Measurements from ENCODE around the gene GSTM5.
"Not testable (repeated sequence)": the region's sequence is repeated elsewhere in the genome, so short reads cannot be mapped to it uniquely, and the experiment has no call there.

GSTM5 gene

DNA sequence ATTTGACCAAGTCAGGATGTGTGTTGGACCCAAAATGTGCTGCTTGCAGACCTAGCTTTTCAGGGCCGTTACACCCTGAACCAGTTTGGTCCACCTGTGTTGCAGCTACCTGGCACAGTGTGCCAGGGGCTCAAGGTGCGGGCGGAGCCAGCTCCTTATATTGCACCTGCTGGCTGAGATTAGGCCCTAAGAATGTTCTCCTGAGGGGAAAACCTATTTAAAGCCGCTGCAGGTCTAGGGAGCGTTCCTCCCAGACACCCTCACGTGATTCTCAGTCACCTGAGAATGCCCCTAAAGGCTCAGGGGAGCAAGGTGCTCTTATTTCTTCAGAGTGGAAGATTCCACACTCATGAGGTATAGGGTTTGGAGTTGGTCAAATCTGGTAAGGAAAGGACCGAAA is 16.8 kb downstream of the GSTM5 start:
- no peak for DNase-seq (ENCODE audit: low spot score)

DNA sequence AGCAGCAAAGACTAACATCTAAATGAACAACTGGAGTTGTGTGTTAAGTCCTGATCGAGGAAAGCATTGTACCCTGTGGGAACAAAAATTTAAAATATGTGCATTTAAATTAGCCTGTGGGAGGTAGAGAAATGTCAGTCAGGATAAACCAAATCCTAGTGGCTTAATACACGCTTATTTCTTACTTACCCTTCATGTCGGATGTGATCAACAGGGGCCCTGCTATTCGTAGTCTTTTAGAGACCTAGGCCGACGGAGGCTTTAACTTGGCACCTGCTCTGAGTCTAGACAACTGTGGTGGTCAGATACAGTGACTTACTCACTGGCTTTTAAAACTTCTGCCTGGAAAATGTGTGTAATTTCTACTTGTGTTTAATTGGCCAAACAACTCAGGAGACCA is 18.6 kb downstream of the GSTM5 start:
- no peak for DNase-seq (ENCODE audit: low spot score)

DNA sequence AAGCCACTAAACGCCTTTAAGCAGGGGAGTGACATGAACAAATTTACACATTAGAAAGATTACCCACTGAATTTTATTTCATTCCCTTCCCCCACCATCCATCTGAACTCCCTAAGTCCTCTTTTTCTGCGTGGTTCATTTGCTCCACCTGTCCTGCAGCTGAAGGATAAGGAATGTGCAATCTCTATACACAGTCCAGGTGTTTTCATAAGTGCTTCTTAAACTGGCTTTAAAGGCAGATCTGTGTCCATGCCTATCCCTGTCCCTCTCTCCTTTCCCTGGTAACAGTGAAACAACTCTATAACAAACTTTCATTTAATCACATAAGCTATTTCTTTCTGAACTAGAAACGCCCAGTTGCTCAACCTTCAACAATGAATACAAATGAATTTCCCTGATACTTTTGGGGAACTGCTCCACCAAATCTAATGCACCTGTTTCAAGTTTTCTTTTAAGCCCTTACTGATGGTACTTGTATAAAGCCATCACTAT is 20.4 kb downstream of the GSTM5 start:
- no peak for DNase-seq (ENCODE audit: low spot score)

DNA sequence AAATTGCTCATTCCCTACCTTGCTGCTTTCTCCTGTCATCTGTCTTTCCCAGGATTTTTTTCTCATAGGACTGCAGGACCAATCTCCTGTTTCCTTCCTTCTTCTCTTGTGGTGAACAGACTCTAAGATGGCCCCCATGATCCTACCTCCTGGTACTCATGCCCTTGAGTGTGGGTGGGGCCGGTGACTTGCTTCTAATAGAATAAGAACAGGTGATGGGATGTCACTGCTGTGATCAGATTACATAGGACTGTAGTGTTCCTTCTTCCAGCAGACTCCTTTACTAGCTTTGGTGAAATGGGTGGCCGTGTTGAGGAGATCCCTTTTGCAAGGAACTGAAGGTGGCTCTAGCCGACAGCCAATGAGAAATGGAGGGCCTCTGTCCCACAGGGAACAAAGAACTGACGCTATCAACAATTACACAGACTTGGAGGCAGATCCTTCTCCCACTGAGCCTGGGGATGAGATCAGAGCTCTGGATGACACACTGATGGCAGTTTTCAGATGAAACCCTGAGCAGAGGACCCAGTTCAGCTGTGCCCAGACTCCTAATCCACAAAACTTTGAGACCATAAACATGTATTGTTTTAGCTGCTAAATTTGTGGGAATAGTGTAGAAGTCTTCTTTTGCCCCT is 21.3 kb downstream of the GSTM5 start:
- no peak for DNase-seq (ENCODE audit: low spot score)

DNA sequence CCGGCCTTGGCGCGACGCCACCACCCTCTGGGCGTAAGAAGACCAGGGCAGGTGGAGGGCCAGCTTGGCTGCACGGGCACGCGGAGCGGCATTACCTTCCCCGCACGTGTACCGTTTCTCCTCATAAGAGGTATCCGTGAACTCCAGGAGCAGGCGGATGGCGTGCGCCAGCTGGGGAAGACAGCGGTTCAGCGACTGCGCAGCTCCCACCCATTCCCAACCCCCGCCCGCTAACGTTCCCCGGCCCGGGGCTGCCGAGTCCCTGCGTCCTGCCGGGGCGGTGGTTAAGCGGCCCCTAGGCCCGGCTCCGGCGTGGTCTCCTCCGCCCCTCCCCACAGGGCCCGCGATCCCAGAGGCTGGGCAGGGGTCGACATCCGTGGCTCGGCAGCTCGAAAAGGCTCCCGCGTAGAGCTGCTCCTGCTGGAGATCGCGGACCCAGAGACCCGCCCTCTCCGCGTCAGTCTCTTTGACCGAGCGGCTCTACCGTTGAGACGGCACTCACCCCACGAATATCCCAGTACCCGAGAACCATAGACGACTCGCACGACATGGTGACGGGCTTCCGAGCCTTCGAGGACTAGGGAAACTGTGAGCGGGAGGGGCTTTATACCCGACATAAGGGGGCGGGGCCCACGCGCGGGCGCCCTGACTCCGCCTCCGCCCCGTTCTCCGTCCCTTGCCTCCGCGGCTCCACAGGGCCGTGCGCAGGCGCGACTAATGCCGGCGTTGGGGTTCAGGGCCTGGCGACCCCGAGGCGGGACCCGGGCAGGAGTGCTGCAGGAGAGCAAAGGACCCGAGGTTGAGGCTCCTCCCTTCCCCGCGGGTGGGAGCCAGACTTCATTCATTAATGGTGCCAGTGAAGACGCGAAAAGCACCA is 27.9 kb downstream of the GSTM5 start:
- DNase-seq (ENCODE audit: low spot score), result peak; percentile 92

DNA sequence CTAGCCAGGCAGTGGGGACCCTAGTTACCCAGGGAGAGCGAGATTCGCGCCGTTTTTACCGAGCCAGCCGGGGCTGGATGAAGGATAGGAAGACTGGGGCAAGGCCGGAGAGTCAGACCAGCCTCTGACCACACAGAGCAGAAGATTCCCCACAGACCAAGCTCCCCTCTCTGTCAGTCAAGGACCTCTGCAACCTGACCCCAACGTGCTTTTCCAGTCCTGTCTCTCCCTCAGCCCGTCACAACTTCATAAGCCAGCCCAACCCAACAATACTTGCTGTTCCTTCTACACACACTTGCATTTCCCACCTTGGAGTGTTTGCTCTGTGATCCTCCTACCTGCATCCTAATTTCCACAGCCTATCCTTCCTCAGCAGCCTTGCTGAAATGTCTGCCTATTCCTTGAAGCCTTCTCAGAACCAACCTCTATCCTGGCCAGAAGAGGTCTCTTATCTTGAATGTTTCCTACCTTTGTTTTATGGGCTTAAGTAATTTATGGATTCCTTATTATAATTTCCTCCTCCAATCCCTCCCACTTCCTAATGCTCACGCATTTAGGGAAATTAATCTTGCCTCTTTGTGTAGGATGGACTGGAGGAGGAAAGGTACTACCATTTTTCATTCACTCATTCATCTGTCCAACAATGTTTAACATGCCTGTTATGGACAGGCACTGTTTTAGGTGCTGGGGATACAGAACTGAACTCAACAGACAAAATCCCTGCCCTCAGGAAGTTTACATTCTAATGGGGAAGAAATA is 28.7 kb downstream of the GSTM5 start, which contains the start of gene GSTM3:
TSS of gene GSTM3 (minus strand) at position 424 of the 759 bp plus-strand sequence. CDS start 751 bp downstream, outside the sequence.
- DNase-seq (ENCODE audit: low spot score), result no peak

DNA sequence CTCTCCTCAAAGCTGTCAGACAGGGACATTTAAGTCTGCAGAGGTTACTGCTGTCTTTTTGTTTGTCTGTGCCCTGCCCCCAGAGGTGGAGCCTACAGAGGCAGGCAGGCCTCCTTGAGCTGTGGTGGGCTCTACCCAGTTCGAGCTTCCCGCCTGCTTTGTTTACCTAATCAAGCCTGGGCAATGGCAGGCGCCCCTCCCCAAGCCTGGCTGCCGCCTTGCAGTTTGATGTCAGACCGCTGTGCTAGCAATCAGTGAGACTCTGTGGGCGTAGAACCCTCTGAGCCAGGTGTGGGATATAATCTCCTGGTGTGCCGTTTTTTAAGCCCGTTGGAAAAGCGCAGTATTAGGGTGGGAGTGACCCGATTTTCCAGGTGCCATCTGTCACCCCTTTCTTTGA is 36.3 kb downstream of the GSTM5 start:
- not testable (repeated sequence) for DNase-seq (ENCODE audit: low spot score)

DNA sequence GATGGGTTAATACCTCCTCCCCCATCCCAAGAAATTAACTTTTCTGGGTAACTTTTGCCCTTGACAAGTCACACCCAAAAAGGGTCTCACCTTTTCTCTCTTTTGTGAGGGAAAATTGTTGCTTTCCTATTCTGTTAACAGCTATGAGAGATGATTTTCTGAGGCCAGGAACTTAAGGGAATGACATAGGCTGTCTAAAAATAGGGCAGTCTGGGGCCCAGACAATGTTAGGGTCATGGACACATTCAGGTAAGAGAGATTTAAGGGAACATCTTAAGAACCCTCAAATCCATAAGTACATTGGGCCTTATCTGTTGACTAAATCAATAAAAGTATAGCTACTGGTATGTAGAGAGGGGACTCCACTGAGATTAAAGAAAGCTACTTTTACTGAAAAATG is 37.2 kb downstream of the GSTM5 start:
- DNase-seq (ENCODE audit: low spot score), result no peak

DNA sequence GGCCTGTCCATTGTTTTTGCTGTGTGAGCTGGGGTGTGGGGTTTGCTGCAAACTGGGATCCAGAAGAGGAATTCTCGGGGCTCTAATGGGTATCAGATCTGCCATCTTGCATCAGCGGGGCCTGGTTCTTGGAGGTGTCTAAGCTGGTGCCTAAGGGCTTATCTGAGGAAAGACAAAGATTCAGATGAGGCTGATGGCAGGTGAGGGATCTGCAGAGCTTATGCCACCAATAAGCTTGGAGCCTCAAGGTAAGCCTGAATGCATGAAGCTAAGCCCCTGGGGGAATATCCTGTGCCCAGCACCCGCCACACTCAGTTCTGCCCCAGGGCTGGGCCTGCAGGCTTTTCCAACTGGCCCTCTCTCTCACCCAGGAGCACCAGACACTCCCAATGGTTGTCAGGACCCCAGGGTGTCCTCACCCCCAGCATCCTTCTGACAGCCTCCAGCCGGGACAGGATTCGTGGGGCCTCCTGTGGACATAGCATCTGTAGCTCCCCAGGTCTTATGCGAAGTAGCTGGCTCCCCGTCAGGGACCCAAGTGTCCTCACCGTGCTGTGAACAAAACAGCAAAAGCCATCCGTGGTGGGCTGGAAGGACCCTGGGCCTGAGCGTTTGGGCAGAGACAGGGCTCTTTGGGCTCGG is 38.3 kb downstream of the GSTM5 start:
- no peak for DNase-seq (ENCODE audit: low spot score)

DNA sequence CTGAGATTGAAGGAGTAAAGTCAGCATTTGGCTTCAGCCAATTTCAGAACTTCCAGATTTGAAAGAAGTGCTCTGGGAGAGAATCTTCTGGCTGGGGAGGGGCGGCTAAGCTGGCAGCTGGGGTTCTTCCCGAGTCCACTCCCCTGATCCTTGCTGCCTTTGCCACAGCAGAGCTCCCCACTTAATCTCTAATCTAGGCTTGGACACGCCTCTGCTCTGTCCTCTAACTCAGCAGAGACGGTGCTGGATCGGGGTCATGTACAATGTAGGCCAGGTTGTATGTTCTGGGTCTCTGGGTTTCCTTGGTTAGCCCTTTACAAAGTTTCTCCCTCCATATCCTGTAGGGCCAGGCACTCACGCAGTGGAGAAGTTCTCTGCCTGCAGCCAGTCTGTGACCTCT is 38.9 kb downstream of the GSTM5 start:
- DNase-seq (ENCODE audit: low spot score), result no peak

DNA sequence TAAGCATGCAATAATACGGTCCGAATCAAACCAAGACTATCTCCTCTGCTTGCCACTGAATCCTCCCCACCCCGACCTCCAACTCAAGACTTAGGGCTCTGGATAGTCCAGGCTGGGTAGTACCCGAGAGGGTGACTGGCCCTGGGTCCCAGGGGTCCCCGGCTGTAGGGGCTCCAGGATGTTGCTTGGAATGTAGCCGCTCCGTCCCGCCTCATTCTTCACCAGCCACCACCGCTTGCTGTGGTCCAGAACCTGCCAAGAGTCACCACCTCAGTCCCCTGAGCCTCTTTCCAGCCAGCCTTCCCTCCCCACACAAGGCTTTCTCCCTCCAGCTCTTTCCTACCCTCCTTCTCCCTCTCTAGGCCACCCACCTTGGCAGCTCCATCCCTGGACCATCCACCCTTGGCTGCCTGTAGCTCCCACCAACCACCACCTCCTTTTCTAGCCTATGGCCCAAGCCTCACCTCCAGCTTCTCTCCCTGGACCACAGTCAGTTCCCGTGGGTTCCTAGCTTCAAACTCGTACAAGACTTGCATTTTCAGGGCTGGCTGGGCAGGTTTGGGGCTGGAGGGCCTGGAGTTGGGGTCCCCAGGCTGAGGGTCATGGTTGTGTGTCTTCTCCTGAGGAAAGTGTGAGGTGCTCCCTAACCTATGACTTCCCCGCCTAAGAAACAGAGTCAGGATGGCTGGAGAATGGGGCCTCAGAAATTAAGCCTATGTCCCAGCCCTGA is 39.6 kb downstream of the GSTM5 start:
- DNase-seq (ENCODE audit: low spot score), result no peak

DNA sequence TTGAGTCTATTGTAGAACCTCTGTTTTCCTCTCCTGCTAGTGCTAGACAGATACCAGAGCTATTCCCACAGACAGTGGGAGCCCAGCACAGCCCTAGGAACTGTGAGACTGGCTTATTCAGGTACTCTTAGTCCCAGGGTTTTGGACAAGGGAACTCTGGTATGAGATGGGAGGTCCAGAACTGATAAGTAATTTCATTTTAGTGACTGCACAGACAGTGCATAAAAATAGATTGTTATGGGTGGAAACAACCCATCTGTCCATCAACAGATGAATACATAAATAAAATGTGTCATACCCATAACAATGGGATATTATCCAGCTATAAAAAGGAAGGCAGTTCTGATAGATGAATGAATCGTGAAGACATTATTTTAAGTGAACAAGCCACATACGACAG is 42.7 kb downstream of the GSTM5 start:
- no peak for DNase-seq (ENCODE audit: low spot score)

DNA sequence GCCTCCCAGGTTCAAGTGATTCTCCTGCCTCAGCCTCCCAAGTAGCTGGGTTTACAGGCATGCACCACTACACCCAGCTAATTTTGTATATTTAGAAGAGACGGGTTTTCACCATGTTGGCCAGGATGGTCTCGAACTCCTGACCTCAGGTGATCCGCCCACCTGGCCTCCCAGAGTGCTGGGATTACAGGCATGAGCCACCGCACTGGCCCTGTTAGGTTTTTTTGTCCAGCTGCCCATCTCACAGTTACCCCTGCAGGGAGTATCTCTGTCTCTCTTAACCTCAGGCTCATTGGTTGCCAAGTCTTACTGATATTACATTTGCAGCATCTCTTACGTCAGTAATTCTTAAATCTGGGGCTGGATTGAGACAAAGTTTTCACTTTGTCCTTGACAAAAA is 44.3 kb downstream of the GSTM5 start:
- not testable (repeated sequence) for DNase-seq (ENCODE audit: low spot score)

DNA sequence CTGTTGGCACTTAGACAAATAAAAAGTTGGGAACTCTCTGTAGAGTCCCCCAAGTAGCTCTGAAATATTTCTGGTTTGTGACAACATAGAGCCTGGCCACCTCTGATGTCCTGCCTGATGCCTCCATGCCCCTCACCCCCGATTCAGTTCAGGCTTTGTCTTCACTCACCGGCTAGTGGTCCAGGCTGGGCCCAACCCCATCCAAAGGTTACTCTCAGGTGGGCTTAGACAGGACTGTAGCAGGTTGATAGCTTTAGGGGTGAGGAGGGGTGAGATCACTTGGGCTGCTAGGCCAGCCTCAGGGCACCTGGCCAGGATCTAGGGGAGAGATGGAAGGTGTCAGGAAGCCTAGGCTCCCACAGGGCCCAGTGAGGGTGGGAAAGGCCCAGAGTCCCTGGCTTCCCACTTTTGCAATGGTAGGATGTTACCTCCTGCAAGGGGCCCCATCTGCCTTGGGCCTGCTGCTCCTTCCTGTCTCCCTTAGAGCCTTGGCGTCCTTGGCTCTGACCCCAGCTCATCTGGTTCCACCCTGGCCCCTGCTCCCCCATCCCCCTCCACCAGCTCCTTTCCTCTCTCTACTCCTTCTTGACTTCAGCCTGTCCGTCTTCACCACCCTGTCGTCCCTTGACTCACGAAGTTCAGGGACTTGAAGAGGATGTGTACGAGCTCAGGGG is 44.9 kb downstream of the GSTM5 start:
- DNase-seq (ENCODE audit: low spot score), result no peak

DNA sequence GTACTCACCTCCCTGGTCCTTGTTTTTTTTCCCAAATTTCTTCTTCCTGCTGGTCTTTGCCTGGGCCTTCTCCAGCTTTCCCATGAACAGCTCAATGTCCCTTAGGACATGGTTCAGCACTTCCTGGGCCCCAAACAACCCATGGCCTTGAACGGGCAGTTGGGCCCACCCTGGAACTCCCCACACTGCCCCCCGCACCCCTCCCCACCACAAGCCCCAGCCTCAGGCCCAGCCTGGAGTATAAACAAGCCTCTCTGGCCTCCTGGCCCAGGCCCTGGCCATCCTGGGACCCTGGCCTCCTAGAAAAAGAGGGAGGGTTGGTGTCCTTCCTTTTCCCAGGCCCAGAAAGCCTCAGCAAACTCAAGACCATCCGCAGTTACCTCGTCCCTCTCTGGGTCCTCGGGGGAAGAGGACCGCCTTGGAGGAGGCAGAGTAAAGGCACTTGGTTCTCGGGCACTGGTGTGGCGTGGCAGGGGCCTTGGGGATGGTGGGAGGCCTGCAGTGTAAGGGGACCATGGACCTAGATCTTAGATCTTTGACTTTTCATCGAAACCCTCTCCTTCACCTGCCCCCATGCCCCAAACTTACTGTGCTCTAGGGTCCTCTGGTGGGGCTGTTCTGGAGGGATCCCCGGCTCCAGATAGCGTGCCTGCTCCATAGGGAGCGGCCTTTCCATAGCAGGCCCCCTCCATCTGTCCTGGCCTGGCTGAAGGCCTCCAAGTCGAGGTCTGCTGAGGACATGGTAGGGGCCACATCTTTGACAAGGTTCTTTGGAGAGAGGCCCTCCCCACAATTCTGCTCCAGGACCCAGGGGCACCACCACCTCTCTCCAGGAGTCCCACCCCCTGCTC is 46.1 kb downstream of the GSTM5 start:
- DNase-seq (ENCODE audit: low spot score), result no peak

DNA sequence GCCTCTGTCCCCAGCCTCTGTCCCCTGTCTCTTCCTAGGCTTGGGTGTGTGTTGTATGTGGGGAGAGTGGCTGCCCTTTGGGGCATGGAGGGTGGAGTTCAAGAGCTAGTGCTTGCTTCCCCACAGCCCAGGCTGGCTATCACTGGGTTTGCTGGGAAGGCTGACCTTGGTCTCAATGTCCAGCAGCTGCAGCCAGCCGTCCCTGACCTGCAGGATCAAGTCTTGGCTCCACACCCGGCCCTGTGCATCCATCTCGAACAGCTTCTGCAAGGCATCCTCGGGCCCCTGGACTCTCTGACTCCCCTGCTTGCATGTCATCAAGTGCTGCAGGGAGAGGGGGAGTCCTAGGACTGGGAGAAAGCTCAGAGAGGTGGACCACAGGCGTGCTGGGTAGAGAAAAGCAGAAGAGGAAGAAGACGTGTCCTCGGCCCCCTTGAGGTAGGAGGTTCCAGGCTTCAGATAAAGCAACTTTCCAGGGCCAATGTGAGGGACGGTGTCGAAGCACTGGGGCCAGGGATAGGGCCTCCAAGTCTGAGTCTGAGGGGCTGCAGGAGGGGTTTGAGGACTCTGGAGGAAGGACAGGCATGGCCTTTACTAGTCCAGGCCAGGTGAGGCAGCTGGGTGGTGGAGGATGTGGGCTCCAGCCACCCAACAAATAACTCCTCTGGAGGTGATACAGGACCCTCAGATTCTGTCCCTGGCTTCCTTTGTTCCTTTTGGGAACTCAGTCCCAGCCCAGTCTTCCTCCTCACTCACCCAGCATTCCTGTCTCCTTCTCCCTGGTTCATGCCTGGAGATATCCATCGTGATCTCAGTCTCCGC is 47.7 kb downstream of the GSTM5 start:
- no peak for DNase-seq (ENCODE audit: low spot score)

DNA sequence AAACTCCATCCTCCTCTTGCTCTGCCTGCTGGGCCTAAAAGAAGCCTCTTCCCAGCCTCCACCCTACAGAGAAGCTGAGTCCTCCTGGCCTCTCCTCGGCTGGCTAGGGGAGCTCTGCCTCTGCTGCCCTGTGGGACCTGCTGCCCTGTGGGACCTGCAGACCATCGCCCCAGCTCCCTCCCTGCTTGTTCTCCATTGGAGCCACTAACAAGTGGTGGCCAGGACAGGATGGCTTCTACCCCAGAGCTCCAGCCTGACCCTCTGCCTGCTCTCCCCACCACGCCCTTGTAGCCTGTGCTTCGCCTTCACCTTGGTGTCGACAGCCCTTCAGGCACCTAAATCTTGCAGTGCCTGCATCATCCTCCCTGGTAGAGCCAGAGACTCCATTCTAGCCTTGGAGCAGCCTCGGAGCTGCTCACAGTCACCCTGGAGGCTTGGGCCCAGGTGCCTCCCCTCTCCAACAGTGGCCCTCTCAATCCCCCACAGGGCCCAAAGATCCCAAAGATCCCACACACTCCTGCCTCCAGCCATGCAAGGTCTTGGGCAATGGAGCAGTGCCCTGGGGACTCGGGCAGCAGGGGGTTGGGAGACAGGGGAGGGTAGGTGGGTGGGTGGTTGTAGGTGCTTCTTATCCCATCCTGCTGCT is 48.7 kb downstream of the GSTM5 start:
- DNase-seq (ENCODE audit: low spot score), result no peak

DNA sequence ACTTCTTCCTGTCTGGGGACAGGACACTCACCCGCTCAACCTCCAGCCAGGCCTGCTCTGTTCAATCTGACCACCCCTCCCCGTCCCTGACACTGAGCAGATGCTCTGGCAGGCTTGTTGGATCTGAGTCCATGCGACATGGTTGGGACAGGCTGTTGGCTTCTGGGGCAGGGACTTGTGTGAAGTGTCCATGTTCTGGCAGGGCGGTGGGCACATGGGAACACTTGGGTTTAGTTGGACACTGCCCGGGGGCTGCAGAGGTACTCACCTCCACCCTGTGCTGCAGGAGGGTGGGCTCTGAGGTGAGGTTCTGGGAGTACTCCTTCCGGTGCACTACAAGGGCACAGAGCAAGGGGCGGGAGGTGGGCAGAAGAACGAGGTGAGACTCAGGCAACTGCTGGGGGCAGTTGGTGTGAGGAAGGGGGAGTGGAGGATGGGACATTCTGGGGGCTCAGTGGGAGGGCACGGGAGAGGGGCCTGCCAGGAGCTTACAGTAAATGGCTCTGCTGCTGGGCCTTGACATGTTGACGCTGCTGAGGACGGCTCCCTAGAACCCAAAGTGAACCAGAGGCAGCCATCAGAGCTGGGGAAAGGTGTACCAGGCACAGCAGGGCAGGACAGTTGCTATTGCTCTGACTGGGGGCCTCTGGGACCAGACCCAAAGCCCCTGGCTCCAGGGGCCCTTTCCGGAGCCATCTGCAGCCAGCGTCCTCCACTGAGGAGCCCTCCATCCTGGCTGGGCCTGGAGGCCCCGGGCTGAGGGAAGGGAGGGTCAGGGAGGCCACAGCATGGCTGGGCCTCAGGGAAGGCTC is 49.4 kb downstream of the GSTM5 start:
- DNase-seq (ENCODE audit: low spot score), result peak; percentile 45

All from hepatic stellate cell (primary cell).